ENCODE measurements around the gene MRPS6.

- TF ChIP-seq CTCF (IDR thresholded peaks at IDR 0.05) (no peak), POLR2A (IDR thresholded peaks at IDR 0.05) (no peak)
These were observed 116.1 kb downstream of the MRPS6 start for GRCh38 chr21:34189506-34189905.
